Nephron (organoid): ENCODE data around the gene PAPPA2.

ENCODE experiments used
- H3K27ac Mint-ChIP-seq, 3 experiments: 2 replicates each; pipeline ENCODE4 v1.8.0; 2020; ENCODE audit warnings: mixed read lengths in 3 of 3, mild to moderate bottlenecking in 2 of 3, moderate library complexity in 1 of 3
- H3K27me3 Mint-ChIP-seq: 2 replicates; pipeline ENCODE4 v1.8.0; 2021; ENCODE audit warnings: low read depth, mild to moderate bottlenecking, moderate library complexity, mixed read lengths
- H3K36me3 Mint-ChIP-seq: 2 replicates; pipeline ENCODE4 v1.8.0; 2020; ENCODE audit warnings: low read depth, mixed read lengths
- H3K4me1 Mint-ChIP-seq: 2 replicates; pipeline ENCODE4 v1.8.0; 2020; ENCODE audit warnings: mixed read lengths
- H3K4me3 Mint-ChIP-seq, 3 experiments: 2 replicates each; pipeline ENCODE4 v1.8.0; 2020; ENCODE audit warnings: mild to moderate bottlenecking in 3 of 3, mixed read lengths in 3 of 3, moderate library complexity in 2 of 3
- H3K9me3 Mint-ChIP-seq: 2 replicates; pipeline ENCODE4 v1.8.0; 2020; ENCODE audit warnings: mixed read lengths
- TF ChIP-seq, protein P1 (sequence below), 3 experiments: fragments of 200-600 bp; sonication (generic); IDR thresholded peaks; one replicate each; pipeline ENCODE4 v1.5.0; 2021; ENCODE audit warnings: antibody characterized with exemption in 3 of 3; ENCODE audit not compliant: unreplicated experiment in 3 of 3

The PAPPA2 gene

DNA sequence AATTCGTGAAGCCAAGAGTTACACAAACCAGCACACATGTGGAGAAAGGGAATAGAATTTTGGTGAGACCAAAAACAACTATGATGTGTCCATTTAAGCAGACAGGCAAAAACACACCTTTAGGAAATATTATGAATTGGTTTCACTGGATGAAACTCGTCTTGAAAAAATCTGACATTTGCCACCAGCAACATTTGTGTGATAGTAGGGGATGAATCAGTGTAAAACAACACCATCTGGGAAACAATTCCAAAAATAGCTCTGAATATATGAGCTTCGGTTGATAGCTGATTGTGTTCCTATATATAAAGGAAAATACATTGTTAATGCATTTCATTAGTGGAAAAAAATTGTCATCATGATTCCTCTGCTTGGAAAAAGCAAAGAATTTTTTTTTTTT, 327.8 kb downstream of the PAPPA2 start:
- Mint-ChIP-seq H3K9me3 (no peaks in the 10 kb centered on the region), H3K27ac (no peak overlapping the region), H3K27me3 (peaks cover 3% of the 10 kb centered on the region), H3K36me3 (no peaks in the 10 kb centered on the region), H3K4me1 (peaks cover 23% of the 10 kb centered on the region), H3K4me3 (no peak overlapping the region)
- TF ChIP-seq, protein P1, sequence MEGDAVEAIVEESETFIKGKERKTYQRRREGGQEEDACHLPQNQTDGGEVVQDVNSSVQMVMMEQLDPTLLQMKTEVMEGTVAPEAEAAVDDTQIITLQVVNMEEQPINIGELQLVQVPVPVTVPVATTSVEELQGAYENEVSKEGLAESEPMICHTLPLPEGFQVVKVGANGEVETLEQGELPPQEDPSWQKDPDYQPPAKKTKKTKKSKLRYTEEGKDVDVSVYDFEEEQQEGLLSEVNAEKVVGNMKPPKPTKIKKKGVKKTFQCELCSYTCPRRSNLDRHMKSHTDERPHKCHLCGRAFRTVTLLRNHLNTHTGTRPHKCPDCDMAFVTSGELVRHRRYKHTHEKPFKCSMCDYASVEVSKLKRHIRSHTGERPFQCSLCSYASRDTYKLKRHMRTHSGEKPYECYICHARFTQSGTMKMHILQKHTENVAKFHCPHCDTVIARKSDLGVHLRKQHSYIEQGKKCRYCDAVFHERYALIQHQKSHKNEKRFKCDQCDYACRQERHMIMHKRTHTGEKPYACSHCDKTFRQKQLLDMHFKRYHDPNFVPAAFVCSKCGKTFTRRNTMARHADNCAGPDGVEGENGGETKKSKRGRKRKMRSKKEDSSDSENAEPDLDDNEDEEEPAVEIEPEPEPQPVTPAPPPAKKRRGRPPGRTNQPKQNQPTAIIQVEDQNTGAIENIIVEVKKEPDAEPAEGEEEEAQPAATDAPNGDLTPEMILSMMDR (IDR thresholded peaks at IDR 0.05; ENCODE audit: unreplicated experiment in 3 of 3): no peak

- Mint-ChIP-seq H3K36me3 (no peaks in the 10 kb centered on the region), H3K9me3 (no peaks in the 10 kb centered on the region), H3K27me3 (peaks cover 3% of the 10 kb centered on the region), H3K27ac (no peak overlapping the region), H3K4me1 (peaks cover 12% of the 10 kb centered on the region), H3K4me3 (no peak overlapping the region)
- TF ChIP-seq, protein P1 (IDR thresholded peaks at IDR 0.05; ENCODE audit: unreplicated experiment in 3 of 3): no peak
Measured at GRCh38 chr1:176791906-176792305, 328.9 kb downstream of the PAPPA2 start.

DNA sequence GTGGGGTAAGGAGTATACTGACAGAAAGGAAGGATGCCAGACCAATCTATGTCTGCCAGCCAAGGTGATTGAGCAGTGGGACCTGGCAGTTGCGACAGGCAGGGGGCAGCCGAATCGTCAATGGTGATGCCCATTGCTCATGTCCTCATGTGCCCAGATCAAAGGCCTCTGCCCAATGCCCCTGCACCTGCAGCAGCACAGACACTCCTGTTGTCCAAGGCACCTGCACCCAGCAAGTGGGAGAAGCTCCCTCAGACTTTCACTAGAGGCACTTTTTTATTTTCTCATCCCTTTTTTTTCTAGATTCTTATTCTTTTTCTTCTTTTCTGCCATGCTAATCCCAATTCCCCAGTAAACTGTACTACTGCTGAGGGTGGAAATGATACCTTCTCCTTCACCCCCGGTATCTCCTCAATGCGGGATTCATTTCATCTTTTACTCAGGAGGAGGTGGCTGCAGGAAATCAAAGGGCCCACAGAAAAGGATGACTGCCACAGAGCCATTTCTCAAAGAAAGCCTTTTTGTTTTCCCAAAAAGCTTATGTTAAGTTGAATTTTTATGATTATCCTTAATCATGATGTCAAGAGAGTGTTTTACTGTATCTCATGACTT, 332.0 kb downstream of the PAPPA2 start:
- H3K27me3 Mint-ChIP-seq: peaks cover 3% of the 10 kb centered on the region
- H3K36me3 Mint-ChIP-seq: no peaks in the 10 kb centered on the region
- no peaks in the 10 kb centered on the region for H3K9me3 Mint-ChIP-seq
- H3K4me3 Mint-ChIP-seq: no peak overlapping the region
- no peak overlapping the region for H3K27ac Mint-ChIP-seq
- TF ChIP-seq, protein P1 (IDR thresholded peaks at IDR 0.05; ENCODE audit: unreplicated experiment in 3 of 3): no peak
- peaks cover 9% of the 10 kb centered on the region for H3K4me1 Mint-ChIP-seq

- no peaks in the 10 kb centered on the region for H3K36me3 Mint-ChIP-seq
- no peak overlapping the region for H3K4me3 Mint-ChIP-seq
- H3K27ac Mint-ChIP-seq: no peak overlapping the region
- no peaks in the 10 kb centered on the region for H3K9me3 Mint-ChIP-seq
- peaks cover 3% of the 10 kb centered on the region for H3K27me3 Mint-ChIP-seq
- TF ChIP-seq, protein P1 (IDR thresholded peaks at IDR 0.05; ENCODE audit: unreplicated experiment in 3 of 3): no peak
- H3K4me1 Mint-ChIP-seq: peaks cover 2% of the 10 kb centered on the region
Measured at GRCh38 chr1:176795929-176796328, 333.0 kb downstream of the PAPPA2 start.

DNA sequence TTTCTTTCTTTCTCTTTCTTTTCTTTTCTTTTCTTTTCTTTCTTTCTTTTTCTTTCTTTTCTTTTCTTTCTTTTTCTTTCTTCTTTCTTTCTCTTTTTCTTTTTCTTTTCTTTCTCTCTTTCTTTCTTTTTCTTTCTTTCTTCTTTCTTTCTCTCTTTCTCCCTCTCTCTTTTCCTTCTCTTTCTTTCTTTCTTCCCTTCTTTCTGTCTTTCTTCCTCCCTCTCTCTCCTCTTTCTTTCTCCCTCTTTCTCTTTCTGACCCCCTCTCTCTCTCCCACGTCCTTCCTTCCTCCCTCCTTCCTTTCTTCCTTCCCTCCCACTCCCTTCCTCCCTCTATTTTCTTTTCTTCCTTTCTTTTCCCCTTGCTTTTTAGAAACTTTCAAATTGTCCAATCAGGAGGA, 333.6 kb downstream of the PAPPA2 start:
- no peaks in the 10 kb centered on the region for H3K36me3 Mint-ChIP-seq
- TF ChIP-seq, protein P1 (IDR thresholded peaks at IDR 0.05; ENCODE audit: unreplicated experiment in 3 of 3): no peak
- H3K4me1 Mint-ChIP-seq: peaks cover 9% of the 10 kb centered on the region
- no peak overlapping the region for H3K27ac Mint-ChIP-seq
- no peak overlapping the region for H3K4me3 Mint-ChIP-seq
- no peaks in the 10 kb centered on the region for H3K9me3 Mint-ChIP-seq
- H3K27me3 Mint-ChIP-seq: peaks cover 3% of the 10 kb centered on the region

GRCh38 chr1:176799327-176799726, 336.4 kb downstream of the PAPPA2 start:
- TF ChIP-seq, protein P1 (IDR thresholded peaks at IDR 0.05; ENCODE audit: unreplicated experiment in 3 of 3): no peak
- Mint-ChIP-seq H3K27me3 (peaks cover 3% of the 10 kb centered on the region), H3K36me3 (no peaks in the 10 kb centered on the region), H3K9me3 (no peaks in the 10 kb centered on the region), H3K4me3 (no peak overlapping the region), H3K27ac (no peak overlapping the region), H3K4me1 (peaks cover 28% of the 10 kb centered on the region)
